Hepatocyte (in vitro differentiated cells): Measurements from ENCODE around the gene NTMT2. TPM values are rescaled to one million over a fixed set of nuclear protein-coding genes. Genes with fewer than 3 reads are reported as not detected.

Experiments used
- DNase-seq: peaks from one replicate; pipeline ENCODE4 v3.0.0-alpha.2; 2016; ENCODE audit warnings: low spot score
- H2AFZ ChIP-seq: fragments of 200-600 bp; sonication (generic); 2 replicates; pipeline ENCODE4 v1.6.0; 2016; ENCODE audit warnings: antibody characterized with exemption, mild to moderate bottlenecking
- H3K27ac ChIP-seq: fragments of 200-600 bp; sonication (generic); 2 replicates; pipeline ENCODE4 v1.5.1; 2016; ENCODE audit warnings: mild to moderate bottlenecking
- H3K27me3 ChIP-seq: fragments of 200-600 bp; sonication (generic); 2 replicates; pipeline ENCODE4 v1.6.1; 2016
- H3K36me3 ChIP-seq: fragments of 200-600 bp; sonication (generic); replicated peaks from 2 replicates; pipeline ENCODE4 v1.5.1; 2016; ENCODE audit warnings: low read depth; ENCODE audit not compliant: insufficient read depth
- H3K4me1 ChIP-seq: fragments of 200-600 bp; sonication (generic); 2 replicates; pipeline ENCODE4 v1.5.1; 2016; ENCODE audit warnings: mild to moderate bottlenecking, moderate library complexity; ENCODE audit not compliant: insufficient read depth
- H3K4me2 ChIP-seq: fragments of 200-600 bp; sonication (generic); 2 replicates; pipeline ENCODE4 v1.6.0; 2016
- H3K4me3 ChIP-seq: fragments of 200-600 bp; sonication (generic); 2 replicates; pipeline ENCODE4 v1.5.1; 2016; ENCODE audit warnings: mild to moderate bottlenecking
- H3K79me2 ChIP-seq: fragments of 200-600 bp; sonication (generic); 2 replicates; pipeline ENCODE4 v1.6.0; 2017; ENCODE audit warnings: mild to moderate bottlenecking
- H3K9me2 ChIP-seq: fragments of 200-600 bp; sonication (generic); replicated peaks from 2 replicates; pipeline ENCODE4 v1.6.0; 2017; ENCODE audit warnings: mild to moderate bottlenecking; ENCODE audit not compliant: insufficient read depth
- H3K9me3 ChIP-seq: fragments of 200-600 bp; sonication (generic); 2 replicates; pipeline ENCODE4 v1.5.1; 2016; ENCODE audit warnings: low read depth, mild to moderate bottlenecking
- H4K20me1 ChIP-seq: fragments of 200-600 bp; sonication (generic); 2 replicates; pipeline ENCODE4 v1.6.0; 2016; ENCODE audit warnings: mild to moderate bottlenecking; ENCODE audit not compliant: insufficient read depth, poor library complexity, severe bottlenecking
- EZH2 ChIP-seq: fragments of 200-600 bp; sonication (generic); IDR thresholded peaks from 2 replicates; pipeline ENCODE4 v1.6.1; 2016; ENCODE audit warnings: antibody characterized with exemption, mild to moderate bottlenecking, borderline replicate concordance
- EZH2phosphoT487 ChIP-seq: fragments of 200-600 bp; sonication (generic); IDR thresholded peaks from one replicate; pipeline ENCODE4 v1.6.1; 2018; ENCODE audit warnings: antibody characterized with exemption, mild to moderate bottlenecking, low read depth, moderate library complexity; ENCODE audit not compliant: unreplicated experiment, severe bottlenecking
- WGBS: methylation state at CpG from one replicate; pipeline ENCODE4 v1.1.6; 2016; ENCODE audit warnings: low lambda C conversion rate; ENCODE audit errors: missing lambda C conversion rate; 5-methylcytosine and 5-hydroxymethylcytosine counted together
- polyA plus RNA-seq: library from polyadenylated mRNA; unstranded; fragments of >200 nt; fragmentation: Nextera tagmentation; extraction: Ambion mirVana; gene quantifications from 2 replicates; pipeline ENCODE4 v1.2.1, GENCODE V29; 2016
- total RNA-seq: library from RNA; depleted of rRNA; stranded (reverse); fragments of >200 nt; gene quantifications from 2 replicates; pipeline ENCODE4 v1.2.3, GENCODE V29; 2014
- TF ChIP-seq, protein P1 (sequence below): fragments of 200-600 bp; sonication (generic); IDR thresholded peaks from 2 replicates; pipeline ENCODE4 v1.5.1; 2016; ENCODE audit warnings: antibody characterized with exemption, mild to moderate bottlenecking; ENCODE audit not compliant: poor library complexity

The NTMT2 gene
- total and polyA plus RNA-seq, 2 experiments from 2014 or later, result not detected

DNA sequence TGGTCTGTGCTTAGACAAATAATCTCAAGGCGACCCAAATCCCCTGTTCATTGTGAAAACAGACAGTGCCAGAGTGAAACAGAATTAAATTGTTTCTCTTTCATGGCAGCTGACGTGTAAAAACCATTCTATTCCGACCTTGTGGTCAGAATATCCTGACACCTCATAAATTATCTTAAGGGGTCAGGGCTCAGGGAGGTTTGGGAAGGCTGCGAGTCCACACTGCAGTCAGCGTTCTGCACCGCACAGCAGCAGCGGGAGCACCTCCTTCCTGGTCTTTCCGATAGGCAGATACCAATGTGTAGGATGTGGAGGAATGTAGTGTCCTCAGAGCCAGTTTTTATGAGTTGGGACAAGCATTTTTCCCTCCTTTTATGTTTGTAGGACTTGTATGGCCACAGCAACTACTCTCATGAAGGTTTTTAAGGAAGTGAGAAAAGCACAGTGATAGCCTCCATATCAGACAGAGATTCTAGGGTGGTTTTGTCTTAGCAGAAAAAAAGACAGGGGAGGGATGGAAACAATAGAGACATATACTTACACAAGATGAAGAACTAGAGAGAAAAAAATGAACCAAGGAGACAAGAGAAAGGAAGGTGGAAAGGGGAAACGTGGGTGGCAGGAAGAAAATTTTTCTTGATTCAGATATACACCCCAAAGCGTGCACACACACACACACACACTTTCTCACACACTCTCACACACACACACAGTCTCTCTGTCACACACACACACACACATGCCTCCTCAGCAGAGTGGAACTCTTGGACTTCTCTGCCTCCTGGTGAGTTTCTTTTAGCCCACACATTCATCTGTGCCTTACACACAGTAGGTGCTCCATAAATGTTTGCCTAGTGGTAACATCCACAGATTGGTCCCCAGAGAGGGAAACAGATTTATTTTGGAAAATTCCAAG, 68.6 kb downstream of the NTMT2 start:
- H3K27me3 ChIP-seq, result no peaks in the 10 kb centered on the region
- 73% methylated on average over 10 of the region's 10 CpGs for WGBS
- H3K4me3 ChIP-seq, result no peak overlapping the region
- H3K9me2 ChIP-seq, result no peaks in the 10 kb centered on the region
- TF ChIP-seq EZH2 (no peak), EZH2phosphoT487 (no peak)
- TF ChIP-seq, protein P1, sequence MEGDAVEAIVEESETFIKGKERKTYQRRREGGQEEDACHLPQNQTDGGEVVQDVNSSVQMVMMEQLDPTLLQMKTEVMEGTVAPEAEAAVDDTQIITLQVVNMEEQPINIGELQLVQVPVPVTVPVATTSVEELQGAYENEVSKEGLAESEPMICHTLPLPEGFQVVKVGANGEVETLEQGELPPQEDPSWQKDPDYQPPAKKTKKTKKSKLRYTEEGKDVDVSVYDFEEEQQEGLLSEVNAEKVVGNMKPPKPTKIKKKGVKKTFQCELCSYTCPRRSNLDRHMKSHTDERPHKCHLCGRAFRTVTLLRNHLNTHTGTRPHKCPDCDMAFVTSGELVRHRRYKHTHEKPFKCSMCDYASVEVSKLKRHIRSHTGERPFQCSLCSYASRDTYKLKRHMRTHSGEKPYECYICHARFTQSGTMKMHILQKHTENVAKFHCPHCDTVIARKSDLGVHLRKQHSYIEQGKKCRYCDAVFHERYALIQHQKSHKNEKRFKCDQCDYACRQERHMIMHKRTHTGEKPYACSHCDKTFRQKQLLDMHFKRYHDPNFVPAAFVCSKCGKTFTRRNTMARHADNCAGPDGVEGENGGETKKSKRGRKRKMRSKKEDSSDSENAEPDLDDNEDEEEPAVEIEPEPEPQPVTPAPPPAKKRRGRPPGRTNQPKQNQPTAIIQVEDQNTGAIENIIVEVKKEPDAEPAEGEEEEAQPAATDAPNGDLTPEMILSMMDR, result no peak
- H3K4me1 ChIP-seq, result no peaks in the 10 kb centered on the region
- no peak for DNase-seq
- no peak overlapping the region for H3K27ac ChIP-seq
- no peaks in the 10 kb centered on the region for H3K36me3 ChIP-seq
- no peaks in the 10 kb centered on the region for H3K9me3 ChIP-seq
- no peaks in the 10 kb centered on the region for H4K20me1 ChIP-seq
- H2AFZ ChIP-seq, result no peak overlapping the region
- no peaks in the 10 kb centered on the region for H3K79me2 ChIP-seq
- no peak overlapping the region for H3K4me2 ChIP-seq

DNA sequence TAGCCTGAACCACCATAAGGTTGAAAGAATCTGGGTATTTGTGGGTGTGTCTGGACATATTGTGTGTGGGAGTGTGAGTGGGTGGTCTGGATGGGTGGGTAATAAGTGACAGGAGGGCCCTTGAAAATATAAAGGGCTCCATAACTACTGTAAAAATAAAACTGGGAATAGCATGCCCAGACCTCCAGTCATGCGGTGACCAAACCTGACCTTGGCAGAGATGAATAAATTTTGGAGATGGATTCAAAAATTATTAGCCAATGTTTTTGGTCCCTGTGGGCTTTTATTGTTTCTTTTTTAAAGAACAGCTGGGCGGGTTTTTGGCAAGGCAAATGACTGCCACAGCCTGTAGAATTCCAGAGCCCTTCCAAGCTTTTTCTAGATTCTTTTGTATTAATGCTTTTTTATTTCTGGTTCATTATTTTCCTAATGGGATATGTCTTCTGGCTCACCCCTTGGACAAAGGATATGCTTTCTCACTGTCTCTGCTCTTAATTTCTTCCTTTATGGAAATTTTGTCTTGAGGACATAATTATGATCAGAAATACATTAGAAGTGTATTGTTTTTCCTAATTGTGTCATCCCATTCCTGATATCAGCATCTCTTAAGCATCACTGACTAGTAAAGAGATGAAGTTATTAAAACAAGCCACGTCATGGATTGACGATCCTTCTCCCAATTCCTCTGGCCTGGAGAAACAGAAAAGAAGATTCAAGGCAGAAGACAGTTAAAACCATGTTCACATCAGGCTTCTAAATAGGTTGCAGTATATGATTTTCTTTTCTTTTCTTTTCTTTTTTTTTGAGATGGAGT, 69.5 kb downstream of the NTMT2 start:
- H3K27me3 ChIP-seq, result no peaks in the 10 kb centered on the region
- WGBS, result 87% methylated on average over 4 of the region's 4 CpGs
- no peaks in the 10 kb centered on the region for H3K9me3 ChIP-seq
- H2AFZ ChIP-seq, result no peak overlapping the region
- H3K4me2 ChIP-seq, result no peak overlapping the region
- TF ChIP-seq EZH2phosphoT487, result no peak
- TF ChIP-seq, protein P1, result no peak
- no peak for TF ChIP-seq EZH2
- no peak overlapping the region for H3K27ac ChIP-seq
- no peaks in the 10 kb centered on the region for H3K79me2 ChIP-seq
- H3K4me3 ChIP-seq, result no peak overlapping the region
- no peaks in the 10 kb centered on the region for H4K20me1 ChIP-seq
- no peaks in the 10 kb centered on the region for H3K36me3 ChIP-seq
- no peaks in the 10 kb centered on the region for H3K4me1 ChIP-seq
- no peak for DNase-seq
- H3K9me2 ChIP-seq, result no peaks in the 10 kb centered on the region

DNA sequence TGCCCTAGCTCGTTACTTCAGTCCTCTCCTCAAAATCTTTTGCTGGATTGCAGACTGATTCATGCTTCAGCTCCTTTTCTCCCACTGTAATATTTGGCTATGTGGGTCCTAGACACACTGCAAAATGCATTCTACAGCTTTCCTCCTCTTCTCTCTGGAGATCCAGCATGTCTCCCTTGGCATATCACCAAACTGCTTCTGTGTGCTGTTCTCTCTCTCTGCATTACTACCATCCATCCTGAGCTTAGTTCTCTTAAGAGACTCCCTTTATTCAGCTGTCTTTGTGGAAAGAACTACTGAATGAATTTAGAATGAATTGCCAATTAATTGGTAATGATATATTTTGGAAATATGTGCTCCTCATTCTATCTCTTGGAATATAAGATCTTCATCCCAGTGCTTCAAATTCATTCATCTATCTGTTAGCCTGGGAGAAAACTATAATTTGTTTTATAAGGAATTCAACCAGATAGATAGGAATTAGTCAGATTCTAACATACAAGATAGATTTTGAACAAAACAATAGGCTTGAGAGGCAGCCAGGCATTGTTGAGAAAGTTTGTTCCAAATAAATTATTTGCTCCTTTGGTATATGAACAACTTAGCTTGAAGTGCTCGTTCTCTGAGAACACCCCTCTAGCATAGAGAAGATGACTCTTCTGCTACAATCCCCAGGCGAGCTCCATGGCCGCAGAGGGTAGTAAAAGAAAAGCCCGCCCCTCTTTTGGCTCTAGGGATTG, 71.9 kb downstream of the NTMT2 start:
- Histone ChIP-seq H3K9me2 (no peaks in the 10 kb centered on the region), H4K20me1 (no peaks in the 10 kb centered on the region), H3K27me3 (no peaks in the 10 kb centered on the region), H2AFZ (no peak overlapping the region), H3K4me3 (no peak overlapping the region), H3K4me1 (no peaks in the 10 kb centered on the region), H3K4me2 (no peak overlapping the region), H3K36me3 (no peaks in the 10 kb centered on the region), H3K79me2 (no peaks in the 10 kb centered on the region), H3K27ac (no peak overlapping the region), H3K9me3 (no peaks in the 10 kb centered on the region)
- TF ChIP-seq, protein P1, result no peak
- TF ChIP-seq EZH2, result no peak
- TF ChIP-seq EZH2phosphoT487, result no peak
- 87% methylated on average over 5 of the region's 5 CpGs for whole genome bisulfite sequencing
- no peak for DNase-seq
